ENCODE measurements around the gene DOCK4. TPM values are rescaled to one million over a fixed set of nuclear protein-coding genes. Genes with fewer than 3 reads are reported as not detected.

DOCK4 gene
- total RNA-seq, 1 experiment from 2014 or later, result 4.9 TPM

- DNase-seq, result no peak
- Histone ChIP-seq H3K4ac (ENCODE audit: low read depth, low read length) (no peak overlapping the region), H3K18ac (ENCODE audit: insufficient read length, low read depth, low read length) (no peak overlapping the region), H4K20me1 (ENCODE audit: control insufficient read depth, insufficient read depth, insufficient read length) (no peaks in the 10 kb centered on the region), H3K14ac (ENCODE audit: insufficient read depth, low read length) (no peak overlapping the region), H3K4me2 (ENCODE audit: insufficient read depth, insufficient read length, low read length) (no peak overlapping the region), H3K9ac (ENCODE audit: extremely low read depth, insufficient read length, low read length) (no peak overlapping the region), H2BK15ac (ENCODE audit: low read depth, low read length) (no peak overlapping the region), H3K9me3 (ENCODE audit: control insufficient read depth, low read depth, low read length) (no peaks in the 10 kb centered on the region), H4K5ac (ENCODE audit: insufficient read length, low read depth, low read length) (no peak overlapping the region), H3T11ph (ENCODE audit: low read length) (no peak overlapping the region), H2BK5ac (ENCODE audit: insufficient read length, low read length) (no peak overlapping the region), H2BK20ac (ENCODE audit: low read depth, low read length, poor library complexity, severe bottlenecking) (no peak overlapping the region), H4K8ac (replicated peaks; ENCODE audit: insufficient read length, low read depth, low read length) (no peak overlapping the region), H3K4me1 (ENCODE audit: insufficient read depth, low read length) (no peaks in the 10 kb centered on the region), H2AFZ (ENCODE audit: low read length) (no peak overlapping the region), H3K23me2 (ENCODE audit: insufficient read length, low read depth, low read length, poor library complexity, severe bottlenecking) (no peaks in the 10 kb centered on the region), H4K91ac (ENCODE audit: insufficient read length, low read depth, low read length) (no peak overlapping the region), H3K79me2 (ENCODE audit: insufficient read depth, low read length) (peaks cover 2% of the 10 kb centered on the region; the same call in 1 of the 2 replicates), H3K27ac (ENCODE audit: insufficient read length, low read depth, low read length) (no peak overlapping the region), H3K23ac (ENCODE audit: insufficient read length, low read depth, low read length) (no peak overlapping the region), H2BK120ac (ENCODE audit: low read depth, low read length, poor library complexity, severe bottlenecking) (no peak overlapping the region), H3K56ac (ENCODE audit: insufficient read length, low read depth, low read length) (no peak overlapping the region), H2AK5ac (ENCODE audit: insufficient read length, low read length) (no peak overlapping the region), H2BK12ac (ENCODE audit: insufficient read length, low read depth, low read length) (no peak overlapping the region), H3K79me1 (ENCODE audit: insufficient read depth, low read depth, low read length, poor library complexity, severe bottlenecking) (peaks cover 3% of the 10 kb centered on the region), H3K27me3 (ENCODE audit: insufficient read depth, low read length) (no peaks in the 10 kb centered on the region)
- Mint-ChIP-seq H3K27ac (no peak overlapping the region; a peak in 1 of 7 replicates), H3K4me3 (no peak overlapping the region), H3K27me3 (ENCODE audit: low read depth) (no peaks in the 10 kb centered on the region), H3K36me3 (ENCODE audit: insufficient read depth in 1 of 3, low read depth in 3 of 3) (peaks cover 0 to 13% (median 0%) of the 10 kb centered on the region in 3 experiments; a peak in 4 of 7 replicates), H3K9me3 (peaks cover 0 to 3% of the 10 kb centered on the region in 2 experiments; a peak in 3 of 5 replicates), H3K4me1 (peaks cover 9 to 10% of the 10 kb centered on the region in 2 experiments)
- WGBS (ENCODE audit: extremely low coverage, insufficient read length, low lambda C conversion rate), result no CpG with 5 or more reads among the region's 3 CpGs
- TF ChIP-seq CTCF (conservative IDR thresholded peaks at IDR 0.05), result no peak
These were observed 32.1 kb upstream of the DOCK4 start for GRCh38 chr7:112238330-112238729.
